SIG-M5 treated with dmso at 0.1 percent for 504 hours (cell line): ENCODE measurements around the gene AMH.
A peak's percentile ranks its signal among the peaks of the same experiment; 100 is the strongest.

ENCODE experiments used
- DNase-seq: peaks from one replicate; lab custom pipeline; 2025; ENCODE audit not compliant: unreplicated experiment; lab: John Stamatoyannopoulos, UW

Gene AMH

DNA sequence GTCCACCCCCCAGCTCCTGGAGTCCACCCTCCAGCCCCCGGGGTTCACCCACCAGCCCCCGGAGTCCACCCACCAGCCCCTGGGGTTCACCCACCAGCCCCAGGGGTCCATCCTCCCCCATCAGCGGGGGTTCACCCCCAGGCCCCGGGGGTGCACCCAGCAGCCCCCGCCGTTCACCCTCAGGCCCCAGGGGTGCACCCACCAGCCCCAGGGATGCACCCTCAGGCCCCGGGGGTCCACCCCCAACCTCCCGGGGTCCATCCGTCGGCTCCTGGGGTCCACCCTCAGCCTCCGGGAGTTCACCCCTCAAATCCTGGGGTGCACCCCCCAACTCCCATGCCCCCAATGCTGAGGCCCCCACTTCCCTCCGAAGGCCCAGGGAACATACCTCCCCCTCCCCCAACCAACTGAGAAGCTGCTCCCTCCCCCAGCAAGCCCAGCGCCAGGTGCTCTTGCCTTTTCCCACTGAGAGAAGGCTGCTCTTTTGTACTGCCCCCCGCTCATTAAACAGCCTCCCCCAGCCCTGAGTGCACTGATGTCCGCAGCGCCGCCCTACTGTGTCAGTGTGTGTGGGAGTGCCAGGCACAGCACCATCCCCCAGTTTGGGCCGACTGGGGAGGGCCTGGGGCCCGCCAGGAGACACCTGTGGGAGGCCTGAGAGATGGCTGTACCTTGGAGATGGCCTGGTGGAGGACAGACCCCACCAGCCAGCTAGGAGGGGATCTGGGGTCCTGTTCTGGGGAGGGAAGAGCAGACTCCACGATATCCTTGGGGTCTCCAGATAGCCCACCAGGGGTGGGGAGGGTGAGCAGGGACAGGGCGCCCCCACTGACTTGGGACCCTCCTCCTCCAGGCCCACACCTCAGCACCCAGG lies 750 bp upstream of the AMH start:
- DNase-seq = no peak

DNA sequence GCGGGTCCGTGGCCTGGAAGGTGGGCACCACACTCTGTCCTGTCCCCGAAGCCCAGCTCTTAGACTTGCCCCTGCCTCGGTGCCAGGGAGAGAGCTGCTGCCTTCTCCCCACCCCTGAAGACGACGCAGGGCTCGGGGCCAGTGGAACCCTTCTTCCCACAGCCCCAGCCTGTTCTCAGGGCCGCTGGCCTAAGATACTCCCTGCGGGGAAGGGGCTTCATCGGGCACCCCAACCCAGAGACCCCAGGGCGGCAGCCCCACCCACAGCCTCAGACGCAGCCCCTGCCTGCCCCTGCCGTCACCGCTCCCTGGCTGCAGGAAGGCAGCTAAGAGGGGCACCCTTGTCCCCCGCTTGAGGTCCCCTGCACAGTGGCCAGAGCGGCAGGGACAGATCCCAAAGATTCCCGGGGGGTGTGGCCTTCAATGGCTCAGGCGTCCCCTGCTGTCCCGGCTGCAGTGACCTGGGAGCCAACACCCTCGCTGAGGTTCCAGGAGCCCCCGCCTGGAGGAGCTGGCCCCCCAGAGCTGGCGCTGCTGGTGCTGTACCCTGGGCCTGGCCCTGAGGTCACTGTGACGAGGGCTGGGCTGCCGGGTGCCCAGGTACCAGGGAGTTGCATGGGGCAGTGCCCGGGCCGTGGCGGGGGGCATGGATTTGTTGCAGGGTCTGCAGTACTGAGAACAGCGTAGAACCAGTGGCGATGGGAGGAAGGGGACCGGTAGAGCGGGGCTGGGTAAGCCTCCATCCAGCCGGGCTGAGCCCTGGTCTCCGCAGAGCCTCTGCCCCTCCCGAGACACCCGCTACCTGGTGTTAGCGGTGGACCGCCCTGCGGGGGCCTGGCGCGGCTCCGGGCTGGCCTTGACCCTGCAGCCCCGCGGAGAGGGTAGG lies 1.0 kb downstream of the AMH start:
- no peak for DNase-seq

DNA sequence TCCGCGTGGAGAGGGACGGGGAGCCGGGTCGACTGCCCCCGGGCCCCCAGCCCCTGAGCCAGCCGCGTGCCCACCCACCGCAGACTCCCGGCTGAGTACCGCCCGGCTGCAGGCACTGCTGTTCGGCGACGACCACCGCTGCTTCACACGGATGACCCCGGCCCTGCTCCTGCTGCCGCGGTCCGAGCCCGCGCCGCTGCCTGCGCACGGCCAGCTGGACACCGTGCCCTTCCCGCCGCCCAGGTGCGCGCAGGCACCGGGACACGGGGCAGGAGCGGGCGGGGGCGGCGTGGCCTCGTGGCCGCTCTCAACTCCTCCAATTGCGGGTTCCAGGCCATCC lies 1.6 kb downstream of the AMH start:
- no peak for DNase-seq

DNA sequence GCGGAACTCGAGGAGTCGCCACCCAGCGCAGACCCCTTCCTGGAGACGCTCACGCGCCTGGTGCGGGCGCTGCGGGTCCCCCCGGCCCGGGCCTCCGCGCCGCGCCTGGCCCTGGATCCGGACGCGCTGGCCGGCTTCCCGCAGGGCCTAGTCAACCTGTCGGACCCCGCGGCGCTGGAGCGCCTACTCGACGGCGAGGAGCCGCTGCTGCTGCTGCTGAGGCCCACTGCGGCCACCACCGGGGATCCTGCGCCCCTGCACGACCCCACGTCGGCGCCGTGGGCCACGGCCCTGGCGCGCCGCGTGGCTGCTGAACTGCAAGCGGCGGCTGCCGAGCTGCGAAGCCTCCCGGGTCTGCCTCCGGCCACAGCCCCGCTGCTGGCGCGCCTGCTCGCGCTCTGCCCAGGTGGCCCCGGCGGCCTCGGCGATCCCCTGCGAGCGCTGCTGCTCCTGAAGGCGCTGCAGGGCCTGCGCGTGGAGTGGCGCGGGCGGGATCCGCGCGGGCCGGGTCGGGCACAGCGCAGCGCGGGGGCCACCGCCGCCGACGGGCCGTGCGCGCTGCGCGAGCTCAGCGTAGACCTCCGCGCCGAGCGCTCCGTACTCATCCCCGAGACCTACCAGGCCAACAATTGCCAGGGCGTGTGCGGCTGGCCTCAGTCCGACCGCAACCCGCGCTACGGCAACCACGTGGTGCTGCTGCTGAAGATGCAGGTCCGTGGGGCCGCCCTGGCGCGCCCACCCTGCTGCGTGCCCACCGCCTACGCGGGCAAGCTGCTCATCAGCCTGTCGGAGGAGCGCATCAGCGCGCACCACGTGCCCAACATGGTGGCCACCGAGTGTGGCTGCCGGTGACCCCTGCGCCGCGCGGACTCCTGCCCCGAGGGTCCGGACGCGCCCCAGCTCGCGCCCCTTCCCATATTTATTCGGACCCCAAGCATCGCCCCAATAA lies 2.3 kb downstream of the AMH start:
- no peak for DNase-seq

DNA sequence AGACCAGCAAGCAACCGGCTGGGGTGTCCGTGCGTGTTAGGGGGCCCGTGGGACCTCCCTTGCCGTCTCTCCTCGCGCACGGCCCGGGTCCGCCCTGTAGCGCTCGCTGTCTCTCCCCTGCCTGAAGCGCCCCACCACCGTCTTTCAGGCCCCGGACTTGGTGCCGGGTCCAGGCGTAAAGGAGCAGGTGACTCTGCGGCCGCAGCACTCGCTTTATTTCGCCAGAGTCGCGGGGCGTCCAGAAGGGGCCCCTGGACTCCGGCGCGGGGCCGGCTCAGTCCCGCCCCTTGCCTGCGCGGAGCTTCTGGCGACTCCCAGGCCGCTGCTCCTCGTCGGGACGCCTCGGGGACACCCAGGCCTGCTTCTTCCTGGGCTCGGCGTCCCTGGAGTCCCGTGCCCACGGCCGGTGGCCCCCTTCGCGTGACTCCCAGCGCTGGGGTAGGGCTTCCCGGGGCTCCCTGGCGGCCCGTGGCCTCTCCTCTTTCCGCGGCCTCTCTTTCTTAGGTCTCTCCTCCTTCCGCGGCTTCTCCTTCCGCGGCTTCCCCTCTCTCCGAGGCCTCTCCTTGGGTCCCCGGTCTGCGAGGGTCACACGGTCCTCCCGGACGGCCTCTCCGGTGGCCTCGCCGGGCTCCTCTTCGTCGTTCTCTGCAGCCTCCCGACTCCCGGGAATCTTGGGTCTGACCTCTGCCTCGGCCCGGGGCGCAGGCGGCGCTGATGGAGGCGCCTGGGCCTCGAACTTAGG lies 3.1 kb downstream of the AMH start:
- DNase-seq = no peak

DNA sequence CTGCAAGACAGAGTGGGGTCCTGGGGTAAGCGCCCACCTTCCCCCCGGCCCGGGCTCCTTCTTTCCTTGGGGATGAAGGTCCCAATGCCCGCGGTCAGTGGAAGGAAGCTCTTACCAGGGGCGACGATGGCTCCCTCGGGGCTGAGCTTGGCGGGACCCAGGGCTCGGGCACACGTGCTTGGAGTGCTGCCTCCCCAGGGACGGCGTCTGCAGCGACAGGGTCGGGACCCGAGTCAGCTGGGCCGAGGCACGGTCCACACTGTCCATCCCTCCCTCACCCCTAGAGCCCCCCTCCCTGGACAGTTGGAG lies 3.6 kb downstream of the AMH start:
- DNase-seq = no peak

DNA sequence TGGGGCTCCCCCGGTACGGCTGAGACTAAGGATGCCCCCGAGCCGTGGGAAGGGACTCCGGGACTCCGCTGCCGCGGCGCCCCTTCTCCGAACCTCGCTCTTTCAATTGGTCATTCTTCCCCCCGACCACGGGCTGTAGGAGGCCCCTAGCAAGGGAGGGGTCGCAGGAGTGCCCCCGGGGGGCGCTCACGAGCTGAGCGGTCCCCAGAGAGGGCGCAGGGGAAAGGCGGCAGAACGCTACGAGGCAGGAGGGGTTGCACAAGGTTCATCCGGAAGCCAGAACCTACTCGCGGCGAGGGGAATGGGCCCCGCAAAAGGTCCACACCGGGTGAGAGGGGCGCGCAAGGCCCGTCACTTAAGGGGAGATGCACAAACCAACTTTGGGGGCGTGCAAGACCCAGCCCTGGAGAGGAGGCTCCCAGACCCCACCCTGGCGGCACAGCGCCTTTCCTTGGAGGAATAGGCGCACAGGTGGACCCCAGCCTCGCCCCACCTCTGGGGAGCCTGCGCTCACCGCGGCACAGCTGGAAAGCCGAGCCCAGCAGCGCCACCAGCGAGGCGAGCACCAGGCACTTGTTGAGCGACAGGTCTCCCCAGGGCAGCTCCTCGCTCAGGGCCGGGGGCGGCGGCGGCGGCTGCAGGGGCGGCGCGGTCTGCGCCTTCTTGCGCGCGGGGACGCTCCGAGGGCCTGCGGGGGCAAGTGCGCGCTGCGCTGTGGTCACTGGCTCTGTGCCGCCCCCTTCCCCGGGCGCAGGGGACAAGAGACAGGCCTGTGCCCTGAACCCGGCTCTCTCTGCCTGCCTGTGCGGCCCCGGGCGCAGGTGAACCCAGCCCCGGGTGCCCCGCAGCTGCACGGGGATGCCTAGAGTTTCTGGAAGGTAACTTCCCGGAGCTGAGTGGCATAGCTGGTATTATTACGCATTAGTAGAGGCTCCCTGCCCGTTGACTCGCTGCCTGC lies 4.3 kb downstream of the AMH start:
- no peak for DNase-seq

DNA sequence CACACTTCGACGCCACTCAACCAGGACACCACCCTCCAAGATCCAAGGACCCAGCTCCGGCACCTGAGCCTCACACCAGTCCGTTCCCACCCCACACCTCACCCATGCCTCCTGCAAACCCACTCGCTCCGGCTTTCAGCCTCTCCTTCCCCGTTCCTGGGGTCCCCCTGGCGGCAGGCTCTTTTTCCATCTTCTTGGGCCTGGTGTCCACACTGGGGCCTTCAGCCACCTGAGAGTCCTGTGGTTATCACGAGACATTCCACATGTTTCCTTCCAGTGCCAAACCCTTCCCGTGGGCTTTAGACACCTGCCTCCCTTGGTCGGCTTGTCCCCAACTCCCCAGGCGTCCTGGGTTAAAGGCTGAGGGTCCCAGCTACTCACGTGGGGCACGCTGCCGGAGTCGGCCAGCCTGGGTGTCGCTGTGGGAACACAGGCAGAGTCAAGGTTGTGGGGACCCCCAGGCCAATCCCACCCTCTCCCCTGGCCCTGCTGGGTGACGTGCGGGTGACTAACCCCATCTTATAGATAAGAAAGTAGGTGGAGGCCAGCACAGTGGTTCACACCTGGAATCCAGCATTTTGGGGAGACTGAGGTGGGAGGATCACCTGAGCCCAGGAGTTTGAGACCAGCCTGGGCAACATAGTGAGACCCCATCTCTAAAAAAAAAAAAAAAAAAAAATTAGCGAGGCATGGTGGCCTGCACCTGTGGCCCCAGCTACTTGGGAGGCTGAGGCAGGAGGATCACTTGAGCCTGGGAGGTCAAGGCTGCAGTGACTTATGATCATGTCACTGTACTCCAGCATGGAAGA lies 5.1 kb downstream of the AMH start:
- no peak for DNase-seq

DNA sequence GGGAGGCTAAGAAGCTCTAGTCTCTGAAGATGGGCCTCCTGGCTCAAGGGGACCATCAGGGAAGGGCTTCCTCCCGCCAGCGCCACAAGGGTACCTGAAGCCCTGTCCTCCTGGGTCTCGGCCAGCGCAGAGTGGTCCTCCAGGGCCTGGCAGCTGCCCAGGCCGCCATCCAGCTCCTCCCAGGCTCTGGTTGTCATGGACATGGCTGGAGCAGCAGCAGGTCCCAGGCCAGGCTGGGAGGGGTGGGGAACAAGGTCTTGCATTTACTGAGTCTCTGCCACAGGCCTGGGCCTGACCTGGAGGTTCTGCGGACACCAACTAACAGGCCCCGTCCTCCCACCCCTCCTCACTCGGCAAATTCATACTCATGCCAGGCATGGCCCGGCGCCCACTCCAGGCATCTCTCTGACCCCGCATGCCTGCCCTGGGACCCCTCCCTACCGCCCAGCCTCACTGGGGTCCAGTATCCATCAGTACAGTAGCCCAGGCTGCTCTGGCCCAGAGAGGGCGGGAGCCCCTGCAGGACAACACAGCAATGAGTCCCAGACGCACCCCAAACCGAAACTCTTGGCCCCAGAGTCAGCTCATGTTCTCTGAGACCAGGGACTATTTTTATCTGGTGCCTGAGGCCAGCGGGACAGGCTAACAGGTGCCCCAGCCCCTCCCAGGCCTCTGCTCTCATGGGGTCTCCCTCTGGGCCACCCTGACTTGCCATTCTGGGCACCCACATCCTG lies 6.2 kb downstream of the AMH start:
- no peak for DNase-seq

DNA sequence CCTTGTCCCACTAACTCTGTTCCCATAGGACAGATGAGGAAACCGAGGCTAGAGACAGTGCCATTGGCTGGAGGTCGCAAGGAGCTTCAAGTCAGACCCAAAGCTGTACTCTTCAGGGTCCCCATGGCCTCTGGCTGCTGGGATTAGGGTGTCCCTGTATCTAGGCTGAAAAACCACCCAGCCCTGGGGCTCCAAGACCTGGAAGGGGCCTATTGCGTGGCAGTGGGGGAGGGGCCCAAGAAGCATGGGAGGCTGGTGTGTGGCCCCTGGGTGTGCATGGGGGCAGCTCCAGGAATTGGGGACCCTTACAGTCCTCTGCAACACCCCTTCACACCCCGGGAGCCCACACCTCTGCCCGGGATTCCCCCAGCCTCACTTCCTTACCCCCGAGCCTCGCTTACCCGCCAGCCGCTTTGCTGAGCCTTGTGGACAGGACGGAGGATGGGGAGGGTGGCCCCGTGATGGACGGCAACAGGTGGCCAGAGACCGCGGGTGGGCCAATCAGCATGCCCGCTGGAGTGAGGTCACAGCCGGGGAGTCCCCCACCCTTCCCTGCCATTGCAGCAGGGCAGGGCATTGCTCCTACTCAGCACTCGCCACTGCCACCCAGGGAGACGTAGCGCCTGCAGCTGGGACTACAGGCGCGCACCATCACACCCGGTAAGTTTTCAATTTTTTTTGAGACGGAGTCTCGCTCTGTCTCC lies 7.0 kb downstream of the AMH start, which contains the start of gene JSRP1:
Gene JSRP1, minus strand, starts transcription at position 436 of the 704 bp plus-strand sequence. CDS start 1,103 bp downstream, outside the sequence.
- DNase-seq = no peak

DNA sequence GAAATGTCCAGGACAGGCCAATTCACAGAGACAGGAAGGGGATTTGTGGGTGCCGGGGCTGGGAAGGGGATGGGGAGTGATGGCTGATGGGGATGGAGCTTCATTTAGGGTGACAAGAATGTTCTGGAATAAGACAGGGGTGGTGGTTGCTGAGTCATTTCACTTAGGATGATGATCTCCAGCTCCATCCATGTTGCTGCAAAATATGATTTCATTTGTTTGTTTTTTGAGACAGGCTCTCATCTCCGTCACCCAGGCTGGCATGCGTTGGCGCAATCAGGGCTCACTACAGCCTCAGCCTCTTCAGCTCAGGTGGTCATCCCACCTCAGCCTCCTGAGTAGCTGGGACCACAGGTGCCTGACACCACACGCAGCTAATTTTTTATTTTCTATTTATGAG lies 10.2 kb downstream of the AMH start:
- DNase-seq = no peak

DNA sequence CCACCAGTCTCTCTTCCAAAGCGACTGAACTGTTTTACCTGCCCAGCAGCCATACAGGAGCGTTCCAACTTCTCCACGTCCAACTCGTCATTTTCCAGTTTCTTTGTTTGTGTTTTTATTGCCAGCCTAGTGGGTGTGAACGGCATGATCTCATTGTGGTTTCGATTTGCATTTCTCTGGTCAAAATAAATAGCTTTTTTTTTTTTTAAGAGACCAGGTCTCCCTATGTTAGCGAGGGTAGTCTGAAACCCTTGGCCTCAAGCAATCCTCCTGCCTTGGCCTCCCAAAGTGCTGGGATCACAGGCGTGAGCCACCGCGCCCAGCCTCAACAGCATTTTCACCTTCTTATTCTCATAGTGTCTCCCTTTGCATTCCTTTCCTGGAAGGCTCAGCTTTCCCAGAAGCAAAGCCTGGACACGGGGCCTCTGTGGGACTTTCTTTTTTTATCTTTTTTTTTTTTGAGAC lies 11.2 kb downstream of the AMH start:
- DNase-seq = no peak

DNA sequence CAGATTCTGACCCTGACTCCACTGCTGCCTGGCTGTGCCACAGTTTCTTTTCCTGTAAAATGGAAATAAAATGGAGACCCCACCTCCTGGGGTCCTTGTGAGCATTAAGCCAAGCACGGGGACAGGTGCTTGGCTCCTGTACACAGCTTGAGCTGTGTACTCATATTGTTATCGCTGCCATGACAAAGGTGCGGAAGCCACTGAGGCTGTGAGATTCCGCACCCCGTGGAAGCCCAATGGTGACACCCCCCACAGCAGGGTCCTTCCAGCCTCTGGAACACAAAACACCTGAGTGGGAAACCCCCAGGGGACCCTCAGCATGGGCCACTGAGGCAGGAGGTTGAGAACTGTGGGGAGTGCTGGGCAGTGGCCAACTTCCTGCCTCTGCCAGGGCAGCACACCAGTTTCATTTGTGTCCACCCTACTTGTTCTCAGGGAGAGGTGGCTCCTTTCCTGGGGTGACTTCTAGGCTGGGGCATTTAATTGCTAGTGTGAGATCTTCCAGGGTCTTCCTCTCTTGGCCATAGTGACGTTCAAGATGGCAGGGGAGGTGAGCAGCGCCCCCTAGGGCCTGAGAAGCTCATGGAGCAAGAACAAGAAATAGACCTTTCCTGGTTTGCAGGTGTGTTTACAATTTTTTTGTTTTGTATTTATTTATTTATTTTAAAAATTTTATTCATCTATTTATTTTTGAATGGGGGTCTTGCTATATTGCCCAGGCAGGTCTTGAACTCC lies 12.5 kb downstream of the AMH start:
- DNase-seq = no peak

DNA sequence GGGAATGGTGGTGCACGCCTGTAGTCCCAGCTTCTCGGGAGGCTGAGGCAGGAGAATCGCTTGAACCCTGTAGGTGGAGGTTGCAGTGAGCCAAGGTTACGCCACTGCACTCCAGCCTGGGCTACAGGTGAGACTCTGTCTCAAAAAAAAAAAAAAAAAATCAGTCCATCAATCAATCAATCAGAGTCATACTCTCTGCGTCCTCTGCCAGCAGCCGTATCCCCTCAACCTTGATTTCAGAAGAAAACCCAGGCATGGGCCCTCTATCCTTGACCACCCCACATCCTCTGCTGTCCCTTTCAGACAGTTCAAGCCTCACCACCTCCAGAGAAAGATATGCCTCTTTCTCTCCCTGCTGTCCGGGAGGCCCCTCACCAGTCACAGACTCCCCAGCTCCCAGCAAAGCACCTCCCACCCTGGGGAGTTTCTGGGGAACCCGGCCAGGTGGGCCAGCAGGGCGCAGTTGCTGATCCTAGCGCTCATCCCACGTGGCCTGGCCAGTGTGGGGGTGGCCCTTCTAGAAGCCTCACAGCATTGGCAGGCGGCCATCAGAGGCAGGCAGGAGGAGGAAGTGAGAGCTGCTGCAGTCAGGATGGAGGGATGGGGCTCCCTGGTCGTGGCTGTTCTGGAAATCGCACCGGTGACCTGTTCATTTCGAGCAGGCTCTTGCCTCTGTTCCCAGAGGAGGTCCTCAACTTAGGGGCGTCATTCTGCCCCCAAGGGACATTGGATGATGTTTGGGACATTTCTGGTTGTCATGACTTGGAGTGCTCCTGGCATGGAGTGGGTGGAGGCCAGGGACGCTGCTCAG lies 17.3 kb downstream of the AMH start:
- peak; percentile 82 for DNase-seq

DNA sequence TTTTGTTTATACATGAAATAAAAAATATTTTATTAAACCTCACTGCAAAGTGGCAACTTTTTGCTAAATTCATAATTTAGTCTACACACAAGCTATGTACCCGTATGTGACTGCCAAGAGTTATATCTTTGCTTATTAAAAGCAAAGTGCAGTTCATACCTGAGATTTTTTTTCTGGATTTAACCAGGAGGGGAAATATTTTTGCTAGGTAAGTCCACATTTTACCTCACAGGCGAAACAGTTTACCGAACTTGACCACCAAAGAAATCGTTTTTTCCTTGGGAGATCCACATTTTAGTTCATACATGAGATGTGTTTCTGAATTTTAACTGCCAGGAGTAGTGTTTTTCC lies 19.3 kb downstream of the AMH start:
- DNase-seq = no peak

DNA sequence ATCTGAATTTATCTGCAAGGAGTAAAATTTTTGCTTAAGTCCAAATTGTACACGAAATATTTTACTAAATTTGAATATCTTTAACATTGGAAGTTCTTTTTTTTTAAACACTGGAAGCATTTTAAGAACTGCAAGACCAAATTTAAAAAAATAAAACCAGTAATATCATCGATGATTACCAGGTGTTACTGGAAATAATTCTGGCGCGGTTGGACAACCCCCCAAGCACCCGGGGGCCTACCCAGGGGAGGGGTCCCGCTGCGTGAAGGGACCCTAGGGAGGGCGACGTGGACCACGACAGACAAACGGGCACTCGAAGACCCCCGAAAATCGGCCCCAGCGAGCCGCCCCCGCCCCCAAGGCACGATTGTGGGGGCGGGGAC lies 19.7 kb downstream of the AMH start:
- DNase-seq = no peak
